ENCODE results near the gene WDR46. TPM values are rescaled to one million over a fixed set of nuclear protein-coding genes. Genes with fewer than 3 reads are reported as not detected.
A peak's percentile ranks its signal among the peaks of the same experiment; 100 is the strongest.
"Not testable (repeated sequence)": the region's sequence is repeated elsewhere in the genome, so short reads cannot be mapped to it uniquely, and the experiment has no call there.

Gene WDR46
- polyA plus RNA-seq, 3 donors, result 33.3 to 41.0 (median 37.3) TPM

DNA sequence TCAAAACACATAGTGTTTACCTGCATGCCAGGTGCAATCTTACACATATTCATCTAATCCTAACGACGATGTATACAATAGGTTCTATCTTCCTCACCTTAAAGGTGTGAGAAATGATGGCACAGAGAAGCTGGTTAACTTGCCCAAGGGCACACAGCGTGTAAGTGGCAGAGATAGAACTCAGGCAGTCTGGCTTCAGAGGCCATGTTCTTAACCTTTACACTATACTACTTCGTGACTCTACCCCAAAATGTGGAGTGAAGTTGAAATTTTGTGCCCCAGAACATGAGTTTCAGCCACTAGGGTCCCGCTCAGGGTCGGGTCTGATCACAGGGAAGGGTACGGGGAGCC, 17.9 kb downstream of the WDR46 start:
- DNase-seq, result peak in 1 of 3 donors; percentile 16
- Histone ChIP-seq H3K4me2 (replicated peaks; ENCODE audit: extremely low read depth, low read length, poor library complexity, severe bottlenecking) (peak overlapping the region; percentile 79), H3K27ac (ENCODE audit: low read depth in 1 of 2, low read length in 2 of 2) (peak overlapping the region; percentile 93 to 99), H3K4me1 (ENCODE audit: control insufficient read depth in 1 of 2, insufficient read depth in 2 of 2, low read length in 2 of 2) (peaks cover 48 to 54% of the 10 kb centered on the region in 2 donors), H3K9me3 (replicated peaks in 1 of 2; ENCODE audit: control insufficient read depth in 1 of 2, insufficient read depth in 1 of 2, low read length in 2 of 2) (no peaks in the 10 kb centered on the region), H3K4me3 (replicated peaks in 1 of 3; ENCODE audit: low read depth in 2 of 3, low read length in 3 of 3) (peak overlapping the region; percentile 83 to 95 (median 91)), H3K36me3 (replicated peaks in 1 of 2; ENCODE audit: control insufficient read depth in 1 of 2, insufficient read depth in 2 of 2, low read length in 2 of 2) (peaks cover 58 to 75% of the 10 kb centered on the region in 2 donors), H3K27me3 (ENCODE audit: control insufficient read depth in 2 of 2, insufficient read depth in 2 of 2, low read length in 2 of 2) (no peaks in the 10 kb centered on the region), H3K79me2 (ENCODE audit: insufficient read depth, low read length) (peaks cover 57% of the 10 kb centered on the region), H2AFZ (ENCODE audit: insufficient read depth, low read depth, low read length, poor library complexity, severe bottlenecking) (peak overlapping the region; percentile 90), H3K9ac (ENCODE audit: insufficient read depth, low read length, poor library complexity, severe bottlenecking) (peak overlapping the region; percentile 89), H4K20me1 (ENCODE audit: insufficient read depth, low read length) (peaks cover 34% of the 10 kb centered on the region)
- TF ChIP-seq, protein P1, sequence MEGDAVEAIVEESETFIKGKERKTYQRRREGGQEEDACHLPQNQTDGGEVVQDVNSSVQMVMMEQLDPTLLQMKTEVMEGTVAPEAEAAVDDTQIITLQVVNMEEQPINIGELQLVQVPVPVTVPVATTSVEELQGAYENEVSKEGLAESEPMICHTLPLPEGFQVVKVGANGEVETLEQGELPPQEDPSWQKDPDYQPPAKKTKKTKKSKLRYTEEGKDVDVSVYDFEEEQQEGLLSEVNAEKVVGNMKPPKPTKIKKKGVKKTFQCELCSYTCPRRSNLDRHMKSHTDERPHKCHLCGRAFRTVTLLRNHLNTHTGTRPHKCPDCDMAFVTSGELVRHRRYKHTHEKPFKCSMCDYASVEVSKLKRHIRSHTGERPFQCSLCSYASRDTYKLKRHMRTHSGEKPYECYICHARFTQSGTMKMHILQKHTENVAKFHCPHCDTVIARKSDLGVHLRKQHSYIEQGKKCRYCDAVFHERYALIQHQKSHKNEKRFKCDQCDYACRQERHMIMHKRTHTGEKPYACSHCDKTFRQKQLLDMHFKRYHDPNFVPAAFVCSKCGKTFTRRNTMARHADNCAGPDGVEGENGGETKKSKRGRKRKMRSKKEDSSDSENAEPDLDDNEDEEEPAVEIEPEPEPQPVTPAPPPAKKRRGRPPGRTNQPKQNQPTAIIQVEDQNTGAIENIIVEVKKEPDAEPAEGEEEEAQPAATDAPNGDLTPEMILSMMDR (IDR thresholded peaks at IDR 0.05), result no peak
- H3K9me3 Mint-ChIP-seq, result no peaks in the 10 kb centered on the region
- peak overlapping the region; percentile 98 to 100 (median 100) for H3K27ac Mint-ChIP-seq
- peaks cover 0 to 1% (median 0%) of the 10 kb centered on the region in 3 donors for H3K27me3 Mint-ChIP-seq (ENCODE audit: low read depth in 3 of 3)
- peaks cover 52% of the 10 kb centered on the region for H3K4me1 Mint-ChIP-seq
- WGBS (ENCODE audit: insufficient coverage), result 0% methylated on average over 3 of the region's 7 CpGs
- peaks cover 60 to 67% of the 10 kb centered on the region in 2 donors for H3K36me3 Mint-ChIP-seq
- H3K4me3 Mint-ChIP-seq, result peak overlapping the region; percentile 96 to 100
- intact Hi-C loops (cut with micrococcal nuclease), result no loop called here

DNA sequence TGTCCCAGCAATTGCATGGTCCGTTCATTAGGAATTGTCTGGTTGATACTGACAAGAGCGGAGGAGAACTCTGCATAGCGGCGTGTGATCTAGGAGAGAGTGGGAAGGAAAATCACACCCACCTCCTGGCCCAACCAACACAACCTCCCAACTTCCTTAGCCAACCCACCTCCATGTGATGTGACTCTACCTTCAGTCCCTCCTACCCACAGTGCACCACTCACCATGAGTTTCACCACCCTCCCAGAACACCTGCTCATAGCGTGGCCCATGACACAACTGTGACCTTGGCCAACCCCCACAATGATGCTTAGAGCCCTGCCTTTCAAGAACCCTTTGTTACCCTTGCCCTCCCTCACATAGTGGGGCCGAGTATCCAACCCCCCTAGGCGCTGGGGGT, 25.0 kb downstream of the WDR46 start:
- Histone ChIP-seq H3K9me3 (replicated peaks in 1 of 2; ENCODE audit: control insufficient read depth in 1 of 2, insufficient read depth in 1 of 2, low read length in 2 of 2) (no peaks in the 10 kb centered on the region), H3K4me2 (replicated peaks; ENCODE audit: extremely low read depth, low read length, poor library complexity, severe bottlenecking) (no peak overlapping the region), H3K36me3 (replicated peaks in 1 of 2; ENCODE audit: control insufficient read depth in 1 of 2, insufficient read depth in 2 of 2, low read length in 2 of 2) (peaks cover 75 to 100% of the 10 kb centered on the region in 2 donors), H3K9ac (ENCODE audit: insufficient read depth, low read length, poor library complexity, severe bottlenecking) (no peak overlapping the region), H3K27me3 (ENCODE audit: control insufficient read depth in 2 of 2, insufficient read depth in 2 of 2, low read length in 2 of 2) (no peaks in the 10 kb centered on the region), H3K27ac (ENCODE audit: low read depth in 1 of 2, low read length in 2 of 2) (peak overlapping the region in 1 of 2 donors; percentile 6), H3K79me2 (ENCODE audit: insufficient read depth, low read length) (no peaks in the 10 kb centered on the region), H3K4me3 (replicated peaks in 1 of 3; ENCODE audit: low read depth in 2 of 3, low read length in 3 of 3) (no peak overlapping the region), H3K4me1 (ENCODE audit: control insufficient read depth in 1 of 2, insufficient read depth in 2 of 2, low read length in 2 of 2) (peaks cover 5 to 6% of the 10 kb centered on the region in 2 donors), H4K20me1 (ENCODE audit: insufficient read depth, low read length) (no peaks in the 10 kb centered on the region), H2AFZ (ENCODE audit: insufficient read depth, low read depth, low read length, poor library complexity, severe bottlenecking) (no peak overlapping the region)
- no peaks in the 10 kb centered on the region for H3K9me3 Mint-ChIP-seq
- TF ChIP-seq, protein P1 (IDR thresholded peaks at IDR 0.05), result no peak
- H3K27me3 Mint-ChIP-seq (ENCODE audit: low read depth in 3 of 3), result peaks cover 0 to 2% (median 1%) of the 10 kb centered on the region in 3 donors
- 100% methylated on average over 4 of the region's 7 CpGs for WGBS (ENCODE audit: insufficient coverage)
- peak overlapping the region in 2 of 7 donors; percentile 16 to 62 for H3K27ac Mint-ChIP-seq
- H3K36me3 Mint-ChIP-seq, result peaks cover 87 to 97% of the 10 kb centered on the region in 2 donors
- H3K4me3 Mint-ChIP-seq, result no peak overlapping the region
- intact Hi-C loops (cut with micrococcal nuclease), result no loop called here
- no peak for DNase-seq
- peaks cover 8% of the 10 kb centered on the region for H3K4me1 Mint-ChIP-seq

DNA sequence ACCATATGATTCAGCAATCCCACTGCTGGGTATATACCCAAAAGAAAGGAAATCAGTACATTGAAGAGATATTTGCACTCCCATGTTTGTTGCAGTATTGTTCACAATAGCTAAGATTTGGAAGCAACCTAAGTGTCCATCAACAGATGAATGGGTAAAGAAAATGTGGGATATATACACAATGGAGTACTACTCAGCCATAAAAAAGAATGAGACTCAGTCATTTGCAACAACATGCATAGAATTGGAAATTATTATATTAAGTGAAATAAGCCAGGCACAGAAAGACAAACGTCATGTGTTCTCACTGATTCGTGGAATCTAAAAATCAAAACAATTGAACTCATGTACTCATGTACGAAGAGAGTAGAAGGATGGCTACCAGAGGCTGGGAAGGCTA, 26.5 kb downstream of the WDR46 start:
- H3K4me3 ChIP-seq (replicated peaks in 1 of 3; ENCODE audit: low read depth in 2 of 3, low read length in 3 of 3); H3K9ac ChIP-seq (ENCODE audit: insufficient read depth, low read length, poor library complexity, severe bottlenecking); H3K27ac ChIP-seq (ENCODE audit: low read depth in 1 of 2, low read length in 2 of 2); H3K4me1 ChIP-seq (ENCODE audit: control insufficient read depth in 1 of 2, insufficient read depth in 2 of 2, low read length in 2 of 2); H2AFZ ChIP-seq (ENCODE audit: insufficient read depth, low read depth, low read length, poor library complexity, severe bottlenecking); DNase-seq; H3K9me3 Mint-ChIP-seq; H4K20me1 ChIP-seq (ENCODE audit: insufficient read depth, low read length); H3K4me3 Mint-ChIP-seq; H3K27me3 ChIP-seq (ENCODE audit: control insufficient read depth in 2 of 2, insufficient read depth in 2 of 2, low read length in 2 of 2); H3K27me3 Mint-ChIP-seq (ENCODE audit: low read depth in 3 of 3); H3K4me2 ChIP-seq (replicated peaks; ENCODE audit: extremely low read depth, low read length, poor library complexity, severe bottlenecking); H3K9me3 ChIP-seq (replicated peaks in 1 of 2; ENCODE audit: control insufficient read depth in 1 of 2, insufficient read depth in 1 of 2, low read length in 2 of 2); H3K79me2 ChIP-seq (ENCODE audit: insufficient read depth, low read length); H3K4me1 Mint-ChIP-seq; intact Hi-C loops (cut with micrococcal nuclease); H3K27ac Mint-ChIP-seq: not testable (repeated sequence)
- WGBS (ENCODE audit: insufficient coverage), result no CpG with 5 or more reads among the region's 3 CpGs
- H3K36me3 ChIP-seq (replicated peaks in 1 of 2; ENCODE audit: control insufficient read depth in 1 of 2, insufficient read depth in 2 of 2, low read length in 2 of 2), result peaks cover 69 to 99% of the 10 kb centered on the region in 2 donors
- peaks cover 79 to 96% of the 10 kb centered on the region in 2 donors for H3K36me3 Mint-ChIP-seq
